Renal cortex interstitium (tissue), 11 donors: ENCODE measurements around the gene ZFHX3. TPM values are rescaled to one million over a fixed set of nuclear protein-coding genes. Genes with fewer than 3 reads are reported as not detected.

Source experiments
- DNase-seq, 11 donors: peaks; one replicate each; pipeline ENCODE4 v3.0.0-alpha.2; 2013; ENCODE audit warnings: low read depth in 9 of 11, low spot score in 4 of 11; ENCODE audit errors: extremely low read depth in 1 of 11
- polyA plus RNA-seq, 3 donors: library from polyadenylated mRNA; unstranded; fragments of 120-200 nt; gene quantifications; one replicate each; pipeline ENCODE4 v1.2.1, GENCODE V29; 2013; ENCODE audit not compliant: insufficient read length in 3 of 3

ZFHX3 gene
- polyA plus RNA-seq, 3 donors = 20.2 to 25.8 (median 20.2) TPM

DNA sequence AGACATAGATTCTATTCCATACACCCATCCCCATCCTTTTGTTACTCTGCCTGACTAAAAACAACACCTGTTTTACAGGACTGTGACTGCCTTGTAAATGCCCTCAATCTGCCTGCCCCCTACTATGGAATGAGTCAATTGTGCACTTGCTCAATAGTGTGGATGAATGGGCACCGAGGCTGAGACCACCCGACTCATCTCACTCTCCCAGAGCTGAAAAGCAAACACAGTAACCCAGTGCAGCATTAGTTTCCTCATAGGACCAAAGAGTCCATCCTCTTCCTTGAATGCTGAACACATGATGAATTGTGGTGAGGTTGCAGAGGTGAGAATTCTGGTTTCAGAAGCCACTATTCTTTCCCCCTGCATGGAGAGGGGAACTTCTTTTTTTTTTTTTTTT, 233.7 kb downstream of the ZFHX3 start:
- no peak for DNase-seq

DNA sequence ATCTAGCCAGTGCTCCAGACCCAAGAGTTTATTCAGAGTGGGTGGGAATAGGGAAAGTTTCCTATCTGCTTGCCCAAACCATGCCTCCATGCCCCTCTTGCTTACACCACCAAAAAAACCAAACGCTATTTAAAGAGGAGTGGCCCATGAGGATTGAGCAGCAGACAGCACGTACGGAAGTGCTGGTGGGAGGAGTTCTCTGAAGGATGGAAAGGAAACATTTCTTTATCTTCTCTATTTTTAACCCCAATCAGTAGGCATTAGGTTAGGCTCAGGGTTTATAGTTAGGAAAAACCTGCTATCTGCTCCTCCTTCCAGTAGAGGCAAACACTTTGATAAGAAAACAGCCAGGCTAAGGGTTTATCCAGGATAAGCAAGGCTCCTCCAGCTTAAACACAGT, 235.3 kb downstream of the ZFHX3 start:
- DNase-seq = no peak

DNA sequence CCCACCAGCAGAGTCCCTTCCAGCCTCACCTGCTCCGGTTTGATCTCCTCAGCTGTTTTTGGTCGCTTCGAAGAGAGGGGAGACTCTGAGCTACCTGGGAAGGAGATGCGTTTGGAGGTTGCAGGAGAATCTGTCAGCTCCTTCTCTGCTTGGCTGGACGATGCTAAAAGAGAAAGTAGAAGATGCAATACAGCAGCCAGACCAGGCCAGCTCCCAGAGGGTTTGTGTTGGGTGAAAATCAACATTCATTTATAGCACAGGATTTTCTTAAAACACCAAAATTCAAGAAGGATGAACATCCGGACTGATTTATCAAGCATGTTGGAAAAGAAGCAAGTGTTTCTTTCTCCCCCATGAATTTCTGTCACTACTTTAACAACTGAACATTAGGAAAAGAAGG, 236.1 kb downstream of the ZFHX3 start:
- no peak for DNase-seq

DNA sequence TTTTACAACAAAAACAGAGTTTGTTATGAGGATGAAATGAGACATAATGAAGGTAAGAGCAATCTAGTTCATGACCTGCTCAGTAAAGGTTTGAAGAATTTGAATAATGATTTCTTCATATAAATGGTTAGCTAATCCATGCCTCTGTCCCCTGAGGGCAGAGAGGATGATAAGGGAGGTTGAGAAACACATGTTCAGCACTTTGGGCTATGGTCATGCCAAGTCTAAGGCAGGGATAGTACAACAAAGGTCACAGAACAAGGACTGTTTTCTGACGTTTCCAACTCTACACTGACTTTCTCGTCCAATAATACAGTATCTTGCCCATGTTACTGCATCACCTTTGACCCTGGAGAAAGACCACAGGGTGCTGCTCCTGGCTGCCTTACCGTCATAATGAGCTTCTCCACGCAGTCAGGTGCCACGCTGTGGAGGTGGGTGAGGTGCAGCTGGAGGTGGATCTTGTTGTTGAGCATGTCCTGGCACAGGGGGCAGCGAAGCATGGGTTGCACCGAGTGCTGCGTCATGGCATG, 236.7 kb downstream of the ZFHX3 start:
- no peak for DNase-seq

DNA sequence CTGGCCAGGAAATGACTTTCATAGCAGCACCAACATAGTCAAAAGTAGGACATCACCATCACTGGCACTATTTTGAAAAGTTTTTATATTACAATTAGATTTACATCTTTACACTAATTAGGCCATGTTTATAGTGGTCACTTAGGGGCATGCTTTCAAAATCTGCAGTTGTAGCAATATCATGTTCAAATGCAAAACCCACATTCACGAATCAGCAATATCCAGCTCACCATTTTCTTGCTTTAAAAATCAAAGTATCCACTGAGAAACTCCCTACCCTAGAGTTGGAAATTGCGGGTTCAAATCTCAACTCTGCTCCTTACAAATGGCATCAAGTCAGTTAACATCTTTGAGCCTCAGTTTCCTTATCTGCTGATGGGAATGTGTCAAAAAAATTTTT, 237.4 kb downstream of the ZFHX3 start:
- DNase-seq = no peak

DNA sequence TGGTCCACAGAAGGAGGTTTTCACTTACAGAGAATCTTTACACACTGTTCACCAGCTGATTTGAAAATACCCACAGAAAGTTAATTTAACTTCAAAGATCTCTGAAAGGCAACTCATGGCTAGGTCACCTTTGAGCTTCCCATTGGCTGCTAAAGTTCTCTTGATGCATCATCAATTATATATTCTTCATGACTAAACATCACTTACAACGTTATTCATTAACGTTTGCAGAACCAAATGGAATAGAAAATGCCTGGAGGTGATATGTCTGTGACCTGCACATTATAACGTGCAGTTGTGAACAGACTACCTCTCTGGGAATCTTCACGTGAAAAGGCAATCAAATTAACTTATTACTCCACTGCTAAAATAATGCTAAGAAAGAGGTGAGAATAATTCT, 238.5 kb downstream of the ZFHX3 start:
- DNase-seq = no peak

DNA sequence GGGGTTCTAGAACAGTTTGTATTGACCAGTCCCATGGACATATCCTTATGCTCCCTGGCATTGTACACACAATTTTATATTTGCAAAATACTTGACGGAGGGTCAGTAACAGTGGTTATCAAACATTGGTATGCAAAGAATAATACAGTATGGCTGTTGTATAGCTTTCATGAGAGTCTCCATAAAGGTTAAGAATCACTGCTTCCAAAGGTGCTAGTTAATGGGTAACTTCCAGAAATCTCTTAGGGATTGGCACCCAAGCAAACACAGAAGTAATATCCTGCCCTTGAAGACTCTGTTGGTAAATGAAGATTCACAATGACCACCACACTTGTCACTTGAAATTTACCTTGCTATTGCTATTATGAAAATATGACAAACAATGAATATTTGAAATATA, 239.2 kb downstream of the ZFHX3 start:
- DNase-seq = no peak

DNA sequence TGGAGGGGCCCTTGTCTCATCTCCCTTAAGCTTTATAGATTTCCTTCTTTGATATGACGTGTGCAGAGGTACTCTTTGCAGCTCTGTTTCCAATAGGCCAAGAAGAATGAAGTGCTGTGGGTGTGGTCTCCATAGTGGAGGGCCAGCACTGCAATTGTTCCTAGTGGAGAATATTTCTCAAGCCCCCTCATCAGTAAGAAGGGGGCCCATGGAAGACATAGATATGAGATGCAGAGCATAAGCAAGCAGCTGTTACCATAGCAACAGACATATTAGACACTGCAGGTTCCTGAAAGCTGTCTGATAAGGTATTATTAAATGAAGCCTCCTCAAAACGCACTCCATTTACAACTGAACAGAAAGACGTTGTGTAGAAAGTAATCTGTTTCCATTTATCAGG, 240.7 kb downstream of the ZFHX3 start:
- DNase-seq = no peak

DNA sequence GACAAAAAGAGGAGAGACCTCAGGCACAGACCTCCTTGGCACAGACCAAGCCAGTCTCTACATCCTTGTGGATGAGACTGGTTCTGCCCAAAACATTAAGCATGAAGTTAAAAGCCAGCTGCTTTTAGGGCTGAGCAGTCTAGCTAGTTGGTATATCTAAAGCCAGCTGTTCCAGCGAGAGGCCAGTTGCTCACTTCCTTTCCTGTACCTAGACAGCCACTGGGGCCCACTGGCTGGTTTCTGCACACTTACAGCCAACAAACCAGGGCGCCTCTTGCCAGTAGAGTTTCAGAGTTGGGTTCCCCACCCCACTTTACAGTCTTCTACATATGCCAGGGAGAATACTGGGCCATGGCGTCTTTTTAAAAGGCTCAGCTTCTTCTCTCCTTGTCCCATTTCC, 242.4 kb downstream of the ZFHX3 start:
- no peak for DNase-seq

DNA sequence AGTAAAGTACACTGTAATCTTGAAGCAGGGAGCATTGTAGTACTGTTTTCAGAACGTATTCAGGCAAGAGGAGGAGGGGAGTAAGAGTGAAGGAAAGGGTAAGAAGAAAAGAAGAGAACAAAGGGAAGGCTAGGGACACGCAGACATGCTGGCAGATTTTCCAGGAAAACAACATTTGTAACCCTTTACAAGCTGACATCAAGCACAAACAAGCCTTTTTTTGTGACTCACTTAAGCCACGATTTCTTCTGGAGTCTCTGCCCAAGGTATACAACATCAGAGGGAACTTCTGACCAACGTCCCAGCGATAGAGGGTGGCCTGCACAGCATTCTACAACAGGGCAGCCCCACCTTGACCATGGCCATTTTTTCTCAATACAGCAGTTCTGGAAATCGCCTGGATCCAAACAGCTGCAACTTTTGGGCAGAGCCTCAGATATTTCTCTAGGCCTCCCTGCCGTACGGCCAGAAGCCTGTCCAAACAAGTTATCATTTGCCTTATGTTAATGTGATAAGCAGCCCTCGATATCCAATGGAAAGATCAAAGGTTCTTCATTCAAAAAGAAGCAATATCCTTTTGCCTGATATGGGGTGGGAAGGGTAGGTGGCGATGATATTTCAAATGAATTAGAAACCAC, 247.3 kb downstream of the ZFHX3 start:
- DNase-seq = no peak

DNA sequence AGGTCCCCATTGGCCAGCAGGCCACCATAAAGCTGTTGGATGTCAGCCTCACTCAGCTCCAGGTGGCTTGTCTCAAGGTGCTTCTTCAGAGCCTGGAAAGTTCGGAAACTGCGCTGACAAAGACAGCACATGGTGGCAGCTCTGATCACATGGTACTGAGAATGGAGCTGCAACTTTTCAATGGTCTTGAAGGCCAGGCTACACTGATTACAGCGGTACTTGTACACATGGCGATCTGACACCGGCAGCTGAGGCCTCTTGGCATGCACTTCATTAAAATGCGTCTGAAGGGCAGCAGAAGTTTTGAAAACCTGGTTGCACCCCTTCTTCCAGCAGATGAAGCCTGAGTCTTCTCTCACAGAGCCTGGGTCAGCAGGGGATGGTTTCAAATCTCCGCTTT, 249.7 kb downstream of the ZFHX3 start:
- DNase-seq = no peak

DNA sequence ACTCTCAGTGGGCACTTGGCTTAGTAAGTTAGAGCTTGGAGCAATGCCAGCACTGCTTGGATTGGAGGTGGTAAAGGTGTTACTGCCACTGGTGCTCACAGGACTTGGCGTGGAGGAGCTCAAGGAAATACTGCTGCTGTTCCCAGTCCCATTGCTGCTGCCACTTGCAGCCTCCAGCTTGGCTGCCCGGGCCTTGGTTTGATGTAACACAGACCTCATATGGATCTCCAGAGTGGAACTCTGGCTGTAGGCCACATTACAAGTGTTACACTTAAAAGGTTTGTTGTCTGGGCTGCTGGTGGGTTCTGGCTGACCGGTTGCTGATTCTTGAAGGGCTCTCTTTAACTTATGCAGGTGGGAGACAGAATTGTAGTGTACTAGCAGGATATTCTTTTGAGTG, 250.3 kb downstream of the ZFHX3 start:
- no peak for DNase-seq

DNA sequence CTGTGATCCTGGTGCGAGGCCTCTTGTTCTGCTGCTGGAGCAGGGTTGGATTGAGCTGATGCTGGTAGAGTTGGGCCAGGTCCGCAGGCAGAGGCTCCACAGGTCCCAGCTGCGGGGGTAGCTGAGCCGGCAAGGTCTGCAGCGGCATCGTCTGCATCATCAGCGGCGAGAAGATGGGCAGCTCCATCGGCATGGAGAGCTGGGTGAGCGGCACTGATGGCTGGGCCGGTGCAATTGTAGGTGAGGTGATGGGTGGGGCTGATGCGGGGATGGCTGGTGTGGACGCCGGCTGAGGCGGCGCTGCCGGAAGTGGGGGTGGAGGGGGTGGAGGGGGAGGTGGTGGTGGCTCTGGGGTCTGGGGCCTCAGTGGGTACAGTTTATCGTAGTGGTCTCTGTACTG, 251.7 kb downstream of the ZFHX3 start:
- no peak for DNase-seq

DNA sequence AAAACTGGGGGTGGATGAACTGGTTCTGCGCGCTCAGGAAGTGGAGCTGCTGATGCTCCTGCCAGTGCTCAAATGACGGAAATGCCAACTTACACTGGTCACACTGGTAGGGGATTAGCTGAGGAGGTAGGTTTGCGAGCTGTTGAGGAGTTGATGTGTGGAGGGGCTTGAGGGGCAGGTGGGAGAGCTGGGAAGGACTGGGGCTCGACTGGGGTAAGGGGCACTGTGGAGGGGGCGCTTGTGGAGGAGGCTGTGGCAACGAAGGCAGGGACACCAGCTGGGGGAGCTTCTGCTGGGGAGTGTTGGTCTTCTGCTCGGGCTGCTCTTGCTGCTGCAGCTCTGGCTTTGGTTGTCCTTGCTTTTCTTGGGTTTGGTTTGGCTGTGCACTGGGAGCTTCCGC, 252.9 kb downstream of the ZFHX3 start:
- DNase-seq = no peak

DNA sequence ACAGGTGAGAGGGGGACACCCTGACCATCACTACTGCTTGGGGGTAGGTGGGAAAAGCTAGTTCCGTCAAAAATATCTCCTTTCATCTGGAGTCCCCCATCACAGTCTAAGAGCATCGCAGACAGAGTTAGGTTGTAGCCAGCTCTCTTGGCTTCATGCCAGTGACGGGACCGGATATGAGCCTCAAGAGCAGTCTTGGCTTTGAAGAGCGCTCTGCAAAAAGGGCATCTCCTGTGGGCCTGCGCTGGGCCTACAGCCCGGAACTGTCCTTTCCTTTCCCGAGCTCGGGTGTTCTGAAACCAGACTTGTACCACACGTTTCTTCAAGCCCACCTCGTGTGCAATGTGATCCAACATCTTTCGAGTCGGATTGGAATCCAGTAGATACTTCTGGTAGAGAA, 253.6 kb downstream of the ZFHX3 start:
- DNase-seq = no peak

DNA sequence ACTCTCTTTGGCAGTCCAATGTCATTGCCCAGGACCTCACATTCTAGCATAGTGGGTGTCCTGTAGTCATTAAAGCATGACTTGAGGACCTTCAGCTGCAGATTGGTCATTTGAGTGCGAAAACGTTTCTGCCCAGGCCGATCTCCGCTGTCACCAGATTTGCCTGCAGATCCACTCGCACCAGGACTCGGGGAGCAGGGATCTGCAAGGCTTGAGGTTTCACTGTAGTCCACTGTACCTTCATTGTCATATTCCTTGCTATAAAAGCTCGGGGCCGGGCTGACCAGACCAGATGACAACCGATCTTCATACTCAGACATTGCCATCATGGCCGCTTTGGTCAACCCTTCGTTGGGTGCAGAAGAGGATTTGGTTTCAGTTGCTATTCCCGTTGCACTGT, 254.2 kb downstream of the ZFHX3 start:
- no peak for DNase-seq

DNA sequence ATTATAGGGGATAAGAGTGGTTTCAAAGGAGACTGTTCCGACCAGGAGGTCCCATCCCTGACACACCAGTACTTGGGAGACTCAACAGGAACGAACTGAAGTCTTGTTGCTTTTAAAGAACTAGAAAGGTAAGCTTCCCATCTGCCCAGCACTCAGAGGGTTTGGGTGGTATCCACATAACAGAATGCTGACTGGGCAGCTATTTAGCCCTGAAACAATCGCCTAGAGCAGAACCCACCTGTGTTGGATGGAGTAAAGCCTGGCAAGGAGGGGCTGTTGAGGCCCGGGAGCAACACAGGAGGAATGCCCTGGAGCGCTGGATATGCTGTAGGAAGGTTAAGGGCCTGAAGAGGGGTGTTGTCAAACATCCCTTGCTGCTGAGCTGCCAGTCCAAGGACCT, 254.9 kb downstream of the ZFHX3 start:
- no peak for DNase-seq

DNA sequence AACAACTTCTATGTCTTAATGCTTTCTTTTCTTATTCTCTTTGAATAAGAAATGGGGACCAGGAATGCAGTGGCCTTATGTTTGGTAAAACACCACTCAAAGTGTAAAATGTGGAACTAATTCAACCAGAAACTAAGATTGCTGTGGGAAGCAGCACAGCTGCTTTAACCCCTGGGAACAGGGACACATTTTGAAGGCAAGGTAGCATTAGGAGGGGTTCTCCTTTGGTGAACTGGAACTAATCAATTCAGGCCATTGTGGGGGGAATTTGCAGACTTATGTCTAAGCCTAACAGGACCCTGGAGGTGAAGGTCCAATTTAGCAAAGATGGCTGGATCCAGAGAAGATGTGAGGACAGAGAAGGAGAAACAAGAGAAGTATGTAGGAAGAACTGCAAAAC, 256.1 kb downstream of the ZFHX3 start:
- no peak for DNase-seq

DNA sequence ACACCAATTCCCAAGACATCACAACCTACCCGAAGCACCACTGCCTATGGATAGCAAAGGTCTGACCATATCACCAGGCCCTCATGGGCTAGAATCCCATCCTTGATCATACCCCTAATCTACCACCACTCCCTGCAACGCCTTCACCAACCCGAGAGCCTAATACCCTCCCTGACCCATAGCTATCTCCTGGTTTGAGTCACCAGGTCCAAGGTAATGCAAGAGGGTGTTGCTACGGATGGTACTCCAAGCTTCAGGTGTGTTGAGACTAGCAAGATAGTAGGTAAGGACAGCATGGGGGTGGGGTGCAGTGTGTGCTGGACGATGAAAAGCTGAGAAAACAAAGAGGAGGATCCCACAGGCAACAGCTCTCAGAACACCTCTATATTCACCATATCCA, 258.0 kb downstream of the ZFHX3 start:
- DNase-seq = no peak

DNA sequence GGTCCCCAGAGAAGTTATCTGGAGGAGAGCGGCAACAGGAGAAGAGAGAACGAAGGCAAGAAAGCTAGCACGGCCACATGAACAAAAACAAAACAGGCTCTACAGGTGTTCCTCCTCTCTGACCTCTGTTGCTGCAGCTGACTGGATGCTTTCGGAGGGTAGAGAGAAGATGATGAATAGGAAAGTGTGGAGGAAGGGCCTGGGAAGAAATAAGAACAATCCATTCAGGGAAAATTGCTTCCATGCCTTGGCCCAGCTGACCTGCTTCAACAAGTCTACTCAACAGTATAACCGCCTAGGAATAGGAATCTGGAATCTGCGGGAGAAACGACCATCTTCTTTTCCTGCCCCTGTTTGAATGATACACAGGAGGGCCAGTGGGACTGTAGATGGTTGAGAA, 258.5 kb downstream of the ZFHX3 start:
- no peak for DNase-seq

DNA sequence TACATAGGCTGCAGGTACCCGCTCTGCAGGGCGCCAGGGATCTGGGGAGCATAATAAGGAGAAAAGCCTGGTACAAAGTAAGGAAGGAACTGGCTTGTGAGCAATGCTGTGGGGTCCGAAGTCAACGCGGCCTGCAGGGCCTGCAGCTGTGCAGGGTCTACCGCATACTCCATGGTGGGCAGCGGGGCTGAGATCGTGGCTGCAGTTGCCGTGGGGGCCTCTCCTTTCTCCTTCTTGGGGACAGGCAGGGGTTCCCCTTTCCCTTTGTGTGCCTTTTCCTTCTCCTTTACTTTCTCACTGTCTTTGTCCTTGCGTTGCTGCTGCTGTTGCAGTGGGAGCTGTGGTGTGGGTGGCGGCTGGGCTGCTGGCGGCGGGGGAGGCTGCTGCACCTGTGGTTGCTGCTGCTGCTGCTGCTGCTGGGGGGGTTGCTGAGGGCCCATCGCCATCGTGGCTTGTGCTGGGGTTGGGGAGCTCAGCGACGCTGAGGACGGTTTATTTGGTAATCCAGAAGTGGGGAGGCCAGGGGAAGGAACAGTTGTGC, 259.6 kb downstream of the ZFHX3 start:
- no peak for DNase-seq
